GM12878 (cell line): ENCODE results near the gene YBX2. TPM values are rescaled to one million over a fixed set of nuclear protein-coding genes. Genes with fewer than 3 reads are reported as not detected.

Source experiments
- ATAC-seq: fragments of 200-7000 bp; cut with Tn5 transposase; 3 replicates; pipeline ENCODE4 v1.9.1; 2020; ENCODE audit warnings: mild to moderate bottlenecking, moderate library complexity
- BruUV-seq: library from RNA; stranded (reverse); fragments of 400-500 nt; replicated peaks from 2 replicates; lab custom pipeline; 2021; lab: Mats Ljungman, UMichigan
- CTCF ChIA-PET: fragments of 300-600 bp; sonication (Branson Sonifier 250); formaldehyde crosslinking; extraction: SDS; loops from one replicate; lab custom pipeline; 2021; ENCODE audit warnings: inconsistent platforms; lab: Yijun Ruan, JAX
- POLR2A ChIA-PET: fragments of 350-600 bp; formaldehyde crosslinking; extraction: SDS; loops from one replicate; lab custom pipeline; 2021; ENCODE audit warnings: inconsistent platforms; lab: Charles Lee
- RAD21 ChIA-PET: fragments of 300-600 bp; sonication (Branson Sonifier 250); formaldehyde crosslinking; loops from one replicate; lab custom pipeline; 2023; ENCODE audit warnings: antibody characterized with exemption; ENCODE audit not compliant: unreplicated experiment; lab: Charles Lee
- SMC1A ChIA-PET: fragments of 300-600 bp; sonication (Branson Sonifier 250); formaldehyde crosslinking; loops from one replicate; lab custom pipeline; 2023; ENCODE audit not compliant: unreplicated experiment, uncharacterized antibody; lab: Charles Lee
- DNase-seq: peaks from one replicate; pipeline ENCODE4 v3.0.0-alpha.2; 2011; ENCODE audit warnings: low read depth, low spot score
- FAIRE-seq: peaks from 3 replicates; lab custom pipeline; 2011; peaks lifted over from hg19 to GRCh38; lab: Jason Lieb, UNC
- H2AFZ ChIP-seq: 2 replicates; pipeline ENCODE4 v1.6.0; 2011; ENCODE audit warnings: low read depth, low read length, control low read depth; ENCODE audit not compliant: control insufficient read depth
- H3K27ac ChIP-seq: 2 replicates; pipeline ENCODE4 v1.5.1; 2011; ENCODE audit warnings: control low read depth; ENCODE audit not compliant: control insufficient read depth, insufficient read depth
- H3K27me3 ChIP-seq, 2 experiments: replicated peaks in 1 of 2; 2 replicates each; pipeline versions ENCODE4 v1.6.0 to v1.6.1; 2011; ENCODE audit warnings: low read length in 1 of 2; ENCODE audit not compliant: control insufficient read depth in 2 of 2, insufficient read depth in 2 of 2
- H3K36me3 ChIP-seq, 2 experiments: 2 replicates each; pipeline ENCODE4 v1.5.1; 2011; ENCODE audit warnings: low read length in 1 of 2; ENCODE audit not compliant: control insufficient read depth in 2 of 2, insufficient read depth in 2 of 2
- H3K4me1 ChIP-seq: 2 replicates; pipeline ENCODE4 v1.6.1; 2011; ENCODE audit warnings: mild to moderate bottlenecking, low read length, moderate library complexity, mixed read lengths; ENCODE audit not compliant: control insufficient read depth, insufficient read depth
- H3K4me2 ChIP-seq: 2 replicates; pipeline ENCODE4 v1.6.0; 2011; ENCODE audit warnings: control low read depth; ENCODE audit not compliant: control insufficient read depth, insufficient read depth
- H3K4me3 ChIP-seq: fragments of 200-600 bp; sonication (generic); 2 replicates; pipeline ENCODE4 v1.5.1; 2016
- H3K79me2 ChIP-seq: 2 replicates; pipeline ENCODE4 v1.6.0; 2011; ENCODE audit warnings: low read length; ENCODE audit not compliant: control insufficient read depth, insufficient read depth
- H3K9ac ChIP-seq: 2 replicates; pipeline ENCODE4 v1.8.0; 2011; ENCODE audit warnings: low read length, control low read depth, mixed read lengths; ENCODE audit not compliant: control insufficient read depth, insufficient read depth
- H3K9me3 ChIP-seq: replicated peaks from 3 replicates; pipeline ENCODE4 v1.5.1; 2011; ENCODE audit warnings: mild to moderate bottlenecking, low read length; ENCODE audit not compliant: control insufficient read depth, insufficient read depth
- H4K20me1 ChIP-seq: 2 replicates; pipeline ENCODE4 v1.6.0; 2011; ENCODE audit not compliant: control insufficient read depth, insufficient read depth
- ELK1 ChIP-seq: IDR thresholded peaks from 2 replicates; pipeline ENCODE4 v1.6.1; 2012; ENCODE audit warnings: low read depth, low read length, improper control_type of control experiment
- FOXK2 ChIP-seq: fragments of 450-650 bp; IDR thresholded peaks from 2 replicates; pipeline ENCODE4 v1.6.1; 2017; ENCODE audit warnings: mild to moderate bottlenecking, moderate library complexity
- RAD51 ChIP-seq: fragments of 450-650 bp; IDR thresholded peaks from 2 replicates; pipeline ENCODE4 v1.6.1; 2016; ENCODE audit warnings: moderate library complexity, mild to moderate bottlenecking, inconsistent platforms
- ZSCAN29 ChIP-seq: fragments of 450-650 bp; IDR thresholded peaks from 2 replicates; pipeline ENCODE4 v1.6.1; 2017; ENCODE audit warnings: mild to moderate bottlenecking, moderate library complexity
- WGBS: methylation state at CpG from one replicate; pipeline ENCODE4 v1.1.6; 2016; ENCODE audit warnings: low lambda C conversion rate; ENCODE audit not compliant: insufficient replicate concordance, insufficient coverage; ENCODE audit errors: missing lambda C conversion rate; 5-methylcytosine and 5-hydroxymethylcytosine counted together
- in situ Hi-C: fragments of 300-500 bp; cut with MboI; formaldehyde crosslinking; loops from 9 replicates; pipeline ENCODE4 v1.14.3; 2018; ENCODE audit warnings: mixed read lengths
- intact Hi-C: fragments of 100-400 bp; cut with micrococcal nuclease; formaldehyde crosslinking; loops from one replicate; pipeline ENCODE4 v1.14.2; 2022; ENCODE audit not compliant: unreplicated experiment
- polyA plus RNA-seq, 11 experiments: library from polyadenylated mRNA; depleted of rRNA in 4 of 11; unstranded in 6 of 11; stranded (reverse) in 5 of 11; fragments of >200 nt; fragmentation: Nextera tagmentation in 4 of 11; fragmentation: Illumina TruSeq in 1 of 11; extraction: Ambion mirVana in 4 of 11; extraction: Trizol in 1 of 11; gene quantifications; 1 replicate in 1 of 11; 2 replicates in 10 of 11; pipeline versions ENCODE4 v1.2.1 to v1.2.3, GENCODE V29; 2011 to 2016; ENCODE audit warnings: inconsistent platforms in 2 of 11, missing spikeins in 2 of 11, low read depth in 1 of 11
- total RNA-seq, 4 experiments: library from RNA; depleted of rRNA in 3 of 4; stranded (reverse); fragments of >200 nt in 3 of 4; fragmentation: Illumina TruSeq in 1 of 4; extraction: Trizol in 1 of 4; gene quantifications; 2 replicates each; pipeline versions ENCODE4 v1.2.1 to v1.2.3, GENCODE V29; 2013 to 2021
- TF ChIP-seq, protein P1 (sequence below): fragments of 450-650 bp; IDR thresholded peaks from 2 replicates; pipeline ENCODE4 v1.6.1; 2018; ENCODE audit warnings: borderline replicate concordance, mild to moderate bottlenecking; ENCODE audit not compliant: partially characterized antibody

The YBX2 gene
- total and polyA plus RNA-seq, 10 of the 15 experiments (the other 5 are each of a cell fraction or from before 2014, with no cell fraction given): not detected

DNA sequence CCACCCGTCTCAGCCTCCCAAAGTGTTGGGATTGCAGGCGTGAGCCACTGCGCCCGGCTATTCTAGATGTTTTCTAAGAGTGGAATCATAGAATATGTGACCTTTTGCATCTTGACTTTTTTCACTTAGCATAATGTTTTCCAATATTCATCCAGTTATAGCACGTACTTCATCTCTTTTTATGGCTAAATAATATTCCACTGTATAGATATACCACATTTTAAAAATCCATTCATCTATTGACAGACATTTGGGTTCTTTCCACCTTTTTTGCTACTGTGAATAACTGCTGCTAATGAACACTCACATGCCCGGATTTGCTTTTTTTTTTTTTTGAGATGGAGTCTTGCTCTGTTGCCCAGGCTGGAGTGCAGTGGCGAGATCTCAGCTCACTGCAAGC is 9.7 kb upstream of the YBX2 start:
- SMC1A ChIA-PET: no interaction called here
- Histone ChIP-seq H3K4me2 (no peak overlapping the region), H3K27ac (no peak overlapping the region), H3K79me2 (peaks cover 17% of the 10 kb centered on the region), H3K9ac (no peak overlapping the region), H3K4me1 (no peaks in the 10 kb centered on the region), H3K9me3 (no peaks in the 10 kb centered on the region), H3K4me3 (no peak overlapping the region), H4K20me1 (peaks cover 1% of the 10 kb centered on the region; the same call in 1 of the 2 replicates), H3K27me3 (no peaks in the 10 kb centered on the region), H2AFZ (no peak overlapping the region), H3K36me3 (peaks cover 0 to under 1% of the 10 kb centered on the region in 2 experiments; a peak in 1 of 4 replicates)
- intact Hi-C loops (loop anchor here (10.0 kb wide), 1 partner anchor 381 kb away; the partner anchor contains the start of genes TP53 and WRAP53), in situ Hi-C loops (no loop called here)
- 86% methylated on average over 6 of the region's 7 CpGs for WGBS
- BruUV-seq: no TSS peak
- RAD21 ChIA-PET: interaction anchor here (0.7 kb wide), 1 partner anchor 298 kb away, joined by 3 read pairs; no protein-coding TSS in a partner anchor
- DNase-seq (no peak), ATAC-seq (no peak), FAIRE-seq (no peak)
- CTCF ChIA-PET: interaction anchor here (1.2 to 2.6 kb wide), 4 partner anchors 21 to 83 kb away, joined by 3 to 8 read pairs (median 5); partner anchors contain the start of gene TMEM95
- TF ChIP-seq FOXK2 (no peak), ZSCAN29 (no peak), ELK1 (no peak), RAD51 (no peak)
- TF ChIP-seq, protein P1, sequence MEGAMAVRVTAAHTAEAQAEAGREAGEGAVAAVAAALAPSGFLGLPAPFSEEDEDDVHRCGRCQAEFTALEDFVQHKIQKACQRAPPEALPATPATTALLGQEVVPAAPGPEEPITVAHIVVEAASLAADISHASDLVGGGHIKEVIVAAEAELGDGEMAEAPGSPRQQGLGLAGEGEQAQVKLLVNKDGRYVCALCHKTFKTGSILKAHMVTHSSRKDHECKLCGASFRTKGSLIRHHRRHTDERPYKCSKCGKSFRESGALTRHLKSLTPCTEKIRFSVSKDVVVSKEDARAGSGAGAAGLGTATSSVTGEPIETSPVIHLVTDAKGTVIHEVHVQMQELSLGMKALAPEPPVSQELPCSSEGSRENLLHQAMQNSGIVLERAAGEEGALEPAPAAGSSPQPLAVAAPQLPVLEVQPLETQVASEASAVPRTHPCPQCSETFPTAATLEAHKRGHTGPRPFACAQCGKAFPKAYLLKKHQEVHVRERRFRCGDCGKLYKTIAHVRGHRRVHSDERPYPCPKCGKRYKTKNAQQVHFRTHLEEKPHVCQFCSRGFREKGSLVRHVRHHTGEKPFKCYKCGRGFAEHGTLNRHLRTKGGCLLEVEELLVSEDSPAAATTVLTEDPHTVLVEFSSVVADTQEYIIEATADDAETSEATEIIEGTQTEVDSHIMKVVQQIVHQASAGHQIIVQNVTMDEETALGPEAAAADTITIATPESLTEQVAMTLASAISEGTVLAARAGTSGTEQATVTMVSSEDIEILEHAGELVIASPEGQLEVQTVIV: no peak
- POLR2A ChIA-PET: interaction anchor here (1.5 to 1.6 kb wide), 2 partner anchors 15 to 33 kb away, joined by 4 to 9 read pairs; no protein-coding TSS in a partner anchor
